WTC11 (cell line): ENCODE data around the gene TSPYL2.

ENCODE experiments used
- ATF3 ChIP-seq: sonication (generic); formaldehyde crosslinking; conservative IDR thresholded peaks from 2 replicates; pipeline ENCODE4 v1.8.1; 2022; ENCODE audit warnings: mild to moderate bottlenecking, missing genetic modification reagents
- CREB1 ChIP-seq: sonication (generic); formaldehyde crosslinking; IDR thresholded peaks from 2 replicates; pipeline ENCODE4 v1.8.0; 2023; ENCODE audit warnings: mild to moderate bottlenecking, missing genetic modification reagents
- CTCF ChIP-seq: fragments of 200-600 bp; IDR thresholded peaks from 2 replicates; pipeline ENCODE4 v1.8.0; 2022; ENCODE audit warnings: antibody characterized with exemption
- E2F1 ChIP-seq: sonication (generic); formaldehyde crosslinking; IDR thresholded peaks from 2 replicates; pipeline ENCODE4 v1.8.0; 2022; ENCODE audit warnings: mild to moderate bottlenecking, missing genetic modification reagents
- E2F4 ChIP-seq: sonication (generic); formaldehyde crosslinking; IDR thresholded peaks from 2 replicates; pipeline ENCODE4 v1.8.1; 2022; ENCODE audit warnings: low read depth, mild to moderate bottlenecking, moderate library complexity, missing genetic modification reagents, borderline replicate concordance
- FOXP4 ChIP-seq: sonication (generic); formaldehyde crosslinking; IDR thresholded peaks from 2 replicates; pipeline ENCODE4 v1.8.0; 2022; ENCODE audit warnings: mild to moderate bottlenecking, missing genetic modification reagents
- JUN ChIP-seq: sonication (generic); formaldehyde crosslinking; IDR thresholded peaks from 2 replicates; pipeline ENCODE4 v1.8.0; 2023; ENCODE audit warnings: mild to moderate bottlenecking, missing genetic modification reagents
- SMAD3 ChIP-seq: sonication (generic); formaldehyde crosslinking; IDR thresholded peaks from 2 replicates; pipeline ENCODE4 v1.8.0; 2022; ENCODE audit warnings: missing genetic modification reagents, mild to moderate bottlenecking, borderline replicate concordance
- SP1 ChIP-seq: sonication (generic); formaldehyde crosslinking; conservative IDR thresholded peaks from 2 replicates; pipeline ENCODE4 v1.8.1; 2022; ENCODE audit warnings: missing genetic modification reagents
- ZNF263 ChIP-seq: sonication (generic); formaldehyde crosslinking; IDR thresholded peaks from 2 replicates; pipeline ENCODE4 v1.8.1; 2022; ENCODE audit warnings: low read depth, mild to moderate bottlenecking, moderate library complexity, missing genetic modification reagents
- ZNF317 ChIP-seq: sonication (generic); formaldehyde crosslinking; IDR thresholded peaks from 2 replicates; pipeline ENCODE4 v1.8.1; 2023; ENCODE audit warnings: low read depth, mild to moderate bottlenecking, moderate library complexity, missing genetic modification reagents, borderline replicate concordance

GRCh38 chrX:53114864-53115549 is 32.8 kb downstream of the TSPYL2 start:
- TF ChIP-seq JUN (CRISPR knock-in tag): no peak
- no peak for TF ChIP-seq SP1 (CRISPR knock-in tag)
- no peak for TF ChIP-seq SMAD3
- TF ChIP-seq CTCF: no peak
- TF ChIP-seq CREB1 (CRISPR knock-in tag): no peak
- no peak for TF ChIP-seq ZNF263 (CRISPR knock-in tag)
- no peak for TF ChIP-seq E2F4 (CRISPR knock-in tag)
- no peak for TF ChIP-seq E2F1 (CRISPR knock-in tag)
- no peak for TF ChIP-seq FOXP4 (CRISPR knock-in tag)
- TF ChIP-seq ZNF317: no peak
- TF ChIP-seq ATF3: no peak
